OCI-LY1 (cell line): ENCODE data around the gene RGS7.

Source experiments
- CTCF ChIP-seq: fragments of 200-600 bp; sonication (generic), shearing (Covaris generic); IDR thresholded peaks from 2 replicates; pipeline ENCODE4 v1.5.1; 2017; ENCODE audit warnings: mild to moderate bottlenecking, antibody characterized with exemption, low read length, moderate library complexity, mixed read lengths
- EZH2 ChIP-seq: fragments of 200-600 bp; sonication (generic), shearing (Covaris generic); IDR thresholded peaks from 2 replicates; pipeline ENCODE4 v1.8.0; 2017; ENCODE audit warnings: borderline replicate concordance, mixed run types, mild to moderate bottlenecking, antibody characterized with exemption, low read length, moderate library complexity, mixed read lengths

GRCh38 chr1:241081473-241081872 lies 275.5 kb downstream of the RGS7 start:
- no peak for TF ChIP-seq CTCF
- TF ChIP-seq EZH2: no peak
